CD14-positive monocyte (primary cell): ENCODE measurements around the gene DOK6. TPM values are rescaled to one million over a fixed set of nuclear protein-coding genes. Genes with fewer than 3 reads are reported as not detected.

Experiments used
- DNase-seq, 3 donors: peaks; one replicate each; pipeline ENCODE4 v3.0.0-alpha.2; 2011 to 2022
- H2AFZ ChIP-seq: 2 replicates; pipeline ENCODE4 v1.6.0; 2012; ENCODE audit warnings: mild to moderate bottlenecking, low read depth, low read length, inconsistent platforms; ENCODE audit not compliant: insufficient read depth, poor library complexity, severe bottlenecking
- H3K27ac ChIP-seq, 2 donors: 1 replicate in 1 of 2; 2 replicates in 1 of 2; pipeline ENCODE4 v1.5.1; 2012 to 2013; ENCODE audit warnings: low read length in 2 of 2, control low read depth in 1 of 2, inconsistent platforms in 1 of 2, low read depth in 1 of 2, mild to moderate bottlenecking in 1 of 2
- H3K27me3 ChIP-seq, 2 donors: one replicate each; pipeline versions ENCODE4 v1.6.0 to v1.6.1; 2011 to 2013; ENCODE audit warnings: low read length in 2 of 2; ENCODE audit not compliant: control insufficient read depth in 2 of 2, insufficient read depth in 2 of 2
- H3K36me3 ChIP-seq, 2 donors: replicated peaks in 1 of 2; 1 replicate in 1 of 2; 2 replicates in 1 of 2; pipeline versions ENCODE4 v1.5.1 to v1.6.1; 2012 to 2013; ENCODE audit warnings: low read length in 2 of 2, control low read depth in 1 of 2, inconsistent platforms in 1 of 2, mild to moderate bottlenecking in 1 of 2; ENCODE audit not compliant: insufficient read depth in 2 of 2, control insufficient read depth in 1 of 2
- H3K4me1 ChIP-seq, 2 donors: 1 replicate in 1 of 2; 2 replicates in 1 of 2; pipeline versions ENCODE4 v1.5.1 to v1.6.1; 2012 to 2013; ENCODE audit warnings: low read length in 2 of 2, control low read depth in 1 of 2, inconsistent platforms in 1 of 2, mild to moderate bottlenecking in 1 of 2, moderate library complexity in 1 of 2; ENCODE audit not compliant: insufficient read depth in 2 of 2, control insufficient read depth in 1 of 2
- H3K4me2 ChIP-seq: replicated peaks from 2 replicates; pipeline ENCODE3; 2012; ENCODE audit warnings: low read length, moderate library complexity, mild to moderate bottlenecking; ENCODE audit not compliant: poor library complexity, severe bottlenecking; ENCODE audit errors: extremely low read depth
- H3K4me3 ChIP-seq, 3 experiments: fragments of 200-600 bp in 1 of 3; sonication (generic) in 1 of 3; replicated peaks in 1 of 3; 1 replicate in 2 of 3; 2 replicates in 1 of 3; pipeline ENCODE4 v1.5.1; 2011 to 2013; ENCODE audit warnings: low read length in 3 of 3, mild to moderate bottlenecking in 3 of 3, control low read depth in 2 of 3, low read depth in 2 of 3, inconsistent platforms in 1 of 3, moderate library complexity in 1 of 3
- H3K79me2 ChIP-seq: 2 replicates; pipeline ENCODE4 v1.6.0; 2012; ENCODE audit warnings: mild to moderate bottlenecking, control low read depth, inconsistent platforms, low read length, moderate library complexity; ENCODE audit not compliant: insufficient read depth
- H3K9ac ChIP-seq: 2 replicates; pipeline ENCODE4 v1.6.0; 2017; ENCODE audit warnings: low read length, mild to moderate bottlenecking; ENCODE audit not compliant: insufficient read depth, poor library complexity, severe bottlenecking
- H3K9me3 ChIP-seq, 2 donors: replicated peaks in 1 of 2; 1 replicate in 1 of 2; 2 replicates in 1 of 2; pipeline versions ENCODE4 v1.5.1 to v1.6.1; 2012 to 2013; ENCODE audit warnings: low read length in 2 of 2, control low read depth in 1 of 2; ENCODE audit not compliant: control insufficient read depth in 1 of 2, insufficient read depth in 1 of 2
- H4K20me1 ChIP-seq: 2 replicates; pipeline ENCODE4 v1.6.0; 2012; ENCODE audit warnings: mild to moderate bottlenecking, low read length, control low read depth, moderate library complexity; ENCODE audit not compliant: insufficient read depth
- H3K27ac Mint-ChIP-seq, 7 donors: one replicate each; pipeline ENCODE4 v1.8.0; 2020; ENCODE audit warnings: mild to moderate bottlenecking in 7 of 7, mixed read lengths in 7 of 7, moderate library complexity in 6 of 7, inconsistent platforms in 2 of 7
- H3K27me3 Mint-ChIP-seq, 3 donors: one replicate each; pipeline ENCODE4 v1.8.0; 2021 to 2022; ENCODE audit warnings: low read depth in 3 of 3, mild to moderate bottlenecking in 3 of 3, mixed read lengths in 3 of 3, moderate library complexity in 3 of 3, inconsistent platforms in 1 of 3
- H3K36me3 Mint-ChIP-seq, 2 donors: one replicate each; pipeline ENCODE4 v1.8.0; 2020; ENCODE audit warnings: mixed read lengths in 2 of 2, inconsistent platforms in 1 of 2, mild to moderate bottlenecking in 1 of 2
- H3K4me1 Mint-ChIP-seq: one replicate; pipeline ENCODE4 v1.8.0; 2020; ENCODE audit warnings: mild to moderate bottlenecking, mixed read lengths
- H3K4me3 Mint-ChIP-seq, 2 donors: one replicate each; pipeline ENCODE4 v1.8.0; 2020; ENCODE audit warnings: mild to moderate bottlenecking in 2 of 2, mixed read lengths in 2 of 2, moderate library complexity in 1 of 2
- H3K9me3 Mint-ChIP-seq, 7 donors: one replicate each; pipeline ENCODE4 v1.8.0; 2020 to 2022; ENCODE audit warnings: mixed read lengths in 7 of 7, mild to moderate bottlenecking in 6 of 7, moderate library complexity in 6 of 7, inconsistent platforms in 2 of 7
- WGBS: methylation state at CpG from one replicate; pipeline ENCODE4 v1.1.5; 2013; ENCODE audit warnings: missing lambda C conversion rate; ENCODE audit not compliant: insufficient coverage; 5-methylcytosine and 5-hydroxymethylcytosine counted together
- intact Hi-C, 2 donors: fragments of 100-400 bp; cut with micrococcal nuclease; formaldehyde crosslinking; loops; one replicate each; pipeline versions ENCODE4 v1.15.0 to v1.15.1; 2023
- polyA plus RNA-seq, 3 donors: library from polyadenylated mRNA; depleted of rRNA in 1 of 3; unstranded in 2 of 3; stranded (reverse) in 1 of 3; fragments of 300-500 nt in 2 of 3; fragments of >200 nt in 1 of 3; fragmentation: Illumina TruSeq in 2 of 3; gene quantifications; 1 replicate in 2 of 3; 2 replicates in 1 of 3; pipeline ENCODE4 v1.2.3, GENCODE V29; 2012 to 2021
- TF ChIP-seq, protein P1 (sequence below): fragments of 200-600 bp; IDR thresholded peaks from one replicate; pipeline ENCODE4 v1.8.0; 2022; ENCODE audit warnings: antibody characterized with exemption, mild to moderate bottlenecking

DOK6 gene
- polyA plus RNA-seq, 3 donors, result not detected

DNA sequence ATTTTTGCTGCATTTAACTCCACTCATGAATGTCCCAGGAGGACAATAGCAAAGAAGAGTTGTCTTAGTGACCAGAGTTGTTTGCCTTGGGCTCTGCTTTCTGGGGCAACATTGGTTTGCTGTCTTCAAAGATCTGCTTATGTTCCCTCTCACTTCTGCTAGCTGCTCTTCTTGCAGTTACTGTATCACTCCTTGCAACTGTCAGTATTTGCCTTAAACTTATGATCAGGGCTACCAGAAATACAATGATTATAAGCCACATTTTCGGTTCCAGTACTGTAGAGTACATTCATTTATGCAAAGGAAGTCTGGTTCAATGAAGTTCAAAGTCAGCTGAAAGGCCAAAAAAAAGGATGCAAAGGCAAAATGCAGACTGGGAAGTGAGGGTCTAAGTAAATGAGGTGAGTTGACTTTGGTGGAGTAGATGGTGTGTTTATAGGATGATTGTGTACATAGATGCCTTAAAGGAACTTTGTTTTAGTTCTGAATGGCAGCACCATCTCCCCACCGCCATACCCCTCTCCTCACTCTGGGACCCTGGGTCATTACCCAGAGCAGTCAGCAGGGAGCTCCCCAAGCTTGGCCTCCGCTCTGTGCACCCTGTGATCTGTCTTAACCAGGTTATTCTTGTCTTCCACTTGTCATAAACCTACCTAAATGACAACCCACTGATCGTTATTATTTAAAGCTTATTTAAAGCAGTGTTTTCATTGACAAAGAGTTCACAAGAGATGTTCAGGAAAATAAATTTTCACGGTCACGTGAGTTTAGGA lies 236.0 kb downstream of the DOK6 start:
- no peaks in the 10 kb centered on the region for H3K9me3 ChIP-seq
- 90% methylated on average over 2 of the region's 6 CpGs for WGBS
- no peak overlapping the region for H2AFZ ChIP-seq
- peaks cover 0 to 2% (median 2%) of the 10 kb centered on the region in 3 donors for H3K27me3 Mint-ChIP-seq
- TF ChIP-seq, protein P1, sequence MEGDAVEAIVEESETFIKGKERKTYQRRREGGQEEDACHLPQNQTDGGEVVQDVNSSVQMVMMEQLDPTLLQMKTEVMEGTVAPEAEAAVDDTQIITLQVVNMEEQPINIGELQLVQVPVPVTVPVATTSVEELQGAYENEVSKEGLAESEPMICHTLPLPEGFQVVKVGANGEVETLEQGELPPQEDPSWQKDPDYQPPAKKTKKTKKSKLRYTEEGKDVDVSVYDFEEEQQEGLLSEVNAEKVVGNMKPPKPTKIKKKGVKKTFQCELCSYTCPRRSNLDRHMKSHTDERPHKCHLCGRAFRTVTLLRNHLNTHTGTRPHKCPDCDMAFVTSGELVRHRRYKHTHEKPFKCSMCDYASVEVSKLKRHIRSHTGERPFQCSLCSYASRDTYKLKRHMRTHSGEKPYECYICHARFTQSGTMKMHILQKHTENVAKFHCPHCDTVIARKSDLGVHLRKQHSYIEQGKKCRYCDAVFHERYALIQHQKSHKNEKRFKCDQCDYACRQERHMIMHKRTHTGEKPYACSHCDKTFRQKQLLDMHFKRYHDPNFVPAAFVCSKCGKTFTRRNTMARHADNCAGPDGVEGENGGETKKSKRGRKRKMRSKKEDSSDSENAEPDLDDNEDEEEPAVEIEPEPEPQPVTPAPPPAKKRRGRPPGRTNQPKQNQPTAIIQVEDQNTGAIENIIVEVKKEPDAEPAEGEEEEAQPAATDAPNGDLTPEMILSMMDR, result no peak
- H3K9me3 Mint-ChIP-seq, result peaks cover 0 to 1% (median 0%) of the 10 kb centered on the region in 7 donors
- no peak overlapping the region for H3K27ac Mint-ChIP-seq
- no peaks in the 10 kb centered on the region for H3K36me3 Mint-ChIP-seq
- H4K20me1 ChIP-seq, result no peaks in the 10 kb centered on the region
- DNase-seq, result no peak
- H3K36me3 ChIP-seq, result no peaks in the 10 kb centered on the region
- no peak overlapping the region for H3K4me3 ChIP-seq
- no peak overlapping the region for H3K4me2 ChIP-seq
- intact Hi-C loops, result no loop called here
- no peaks in the 10 kb centered on the region for H3K4me1 ChIP-seq
- no peaks in the 10 kb centered on the region for H3K79me2 ChIP-seq
- H3K27me3 ChIP-seq, result no peaks in the 10 kb centered on the region
- no peak overlapping the region for H3K27ac ChIP-seq
- no peaks in the 10 kb centered on the region for H3K4me1 Mint-ChIP-seq
- H3K4me3 Mint-ChIP-seq, result no peak overlapping the region
- no peak overlapping the region for H3K9ac ChIP-seq

DNA sequence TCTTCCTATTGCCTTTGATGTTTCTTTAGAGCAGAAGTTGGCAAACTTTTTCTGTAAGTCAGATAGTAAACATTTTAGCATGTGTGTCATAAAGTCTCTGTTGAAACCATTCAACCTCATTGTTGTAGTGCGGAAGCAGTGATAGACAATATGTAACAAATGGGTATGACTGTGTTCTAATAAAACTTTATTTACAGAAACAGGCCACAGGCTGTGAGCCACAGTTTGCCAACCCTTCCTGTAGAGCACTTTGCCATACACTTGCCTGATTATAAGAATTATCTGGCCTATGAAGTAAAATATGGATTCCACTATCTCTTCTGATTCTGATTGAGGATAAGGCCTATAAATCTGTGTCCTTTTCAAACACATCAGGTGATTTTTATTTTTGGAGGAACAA lies 237.4 kb downstream of the DOK6 start:
- H3K27ac ChIP-seq, result no peak overlapping the region
- no peaks in the 10 kb centered on the region for H3K4me1 ChIP-seq
- DNase-seq, result no peak
- H3K4me2 ChIP-seq, result no peak overlapping the region
- Mint-ChIP-seq H3K9me3 (peaks cover 0 to 2% (median 0%) of the 10 kb centered on the region in 7 donors), H3K27me3 (peaks cover 0 to 2% (median 2%) of the 10 kb centered on the region in 3 donors), H3K27ac (no peak overlapping the region), H3K4me1 (no peaks in the 10 kb centered on the region), H3K4me3 (no peak overlapping the region), H3K36me3 (no peaks in the 10 kb centered on the region)
- no CpG with 5 or more reads among the region's 1 CpG for WGBS
- H4K20me1 ChIP-seq, result no peaks in the 10 kb centered on the region
- no peaks in the 10 kb centered on the region for H3K9me3 ChIP-seq
- intact Hi-C loops, result no loop called here
- no peaks in the 10 kb centered on the region for H3K27me3 ChIP-seq
- no peaks in the 10 kb centered on the region for H3K79me2 ChIP-seq
- no peaks in the 10 kb centered on the region for H3K36me3 ChIP-seq
- TF ChIP-seq, protein P1, result no peak
- no peak overlapping the region for H2AFZ ChIP-seq
- H3K4me3 ChIP-seq, result no peak overlapping the region
- H3K9ac ChIP-seq, result no peak overlapping the region
